K562 (cell line): ENCODE measurements around the gene TNFSF11. TPM values are rescaled to one million over a fixed set of nuclear protein-coding genes. Genes with fewer than 3 reads are reported as not detected.

Experiments
- ATAC-seq: fragments of 200-7000 bp; cut with Tn5 transposase; 3 replicates; pipeline ENCODE4 v1.9.1; 2020; ENCODE audit warnings: moderate library complexity
- BruUV-seq: library from RNA; stranded (reverse); fragments of 400-500 nt; replicated peaks from 2 replicates; lab custom pipeline; 2021; lab: Mats Ljungman, UMichigan
- CTCF ChIA-PET: fragments of 300-600 bp; formaldehyde crosslinking; extraction: SDS; loops from one replicate; lab custom pipeline; 2021; ENCODE audit warnings: low intra/inter-chr PET ratio; lab: Yijun Ruan, JAX
- POLR2A ChIA-PET: fragments of 300-600, 350-650 bp; sonication (Branson Sonifier 250); formaldehyde crosslinking; extraction: SDS; loops from one replicate; lab custom pipeline; 2021; ENCODE audit warnings: antibody characterized with exemption, inconsistent platforms; lab: Yijun Ruan, JAX
- DNase-seq, 4 experiments: peaks; one replicate each; pipeline versions ENCODE4 v3.0.0 to v3.0.0-alpha.2; 2011 to 2018; ENCODE audit warnings: low spot score in 3 of 4, mixed read lengths in 3 of 4; ENCODE audit errors: extremely low read depth in 1 of 4
- FAIRE-seq: peaks from 2 replicates; lab custom pipeline; 2011; peaks lifted over from hg19 to GRCh38; lab: Jason Lieb, UNC
- H2AFZ ChIP-seq: 2 replicates; pipeline ENCODE4 v1.6.0; 2011; ENCODE audit warnings: low read depth, low read length, control low read depth, inconsistent platforms
- H3K27ac ChIP-seq: fragments of 200-600 bp; 3 replicates; pipeline ENCODE4 v1.8.0; 2011; ENCODE audit warnings: low read depth, mild to moderate bottlenecking, control low read depth, inconsistent platforms, low read length, moderate library complexity, mixed read lengths; ENCODE audit errors: extremely low read depth
- H3K27me3 ChIP-seq, 2 experiments: fragments of 300-600 bp in 1 of 2; 2 replicates in 1 of 2; 3 replicates in 1 of 2; pipeline versions ENCODE4 v1.6.0 to v1.8.0; 2011; ENCODE audit warnings: inconsistent platforms in 2 of 2, low read length in 2 of 2, mild to moderate bottlenecking in 1 of 2, mixed read lengths in 1 of 2, moderate library complexity in 1 of 2; ENCODE audit not compliant: control insufficient read depth in 2 of 2, insufficient read depth in 2 of 2
- H3K36me3 ChIP-seq: fragments of 300-600 bp; 3 replicates; pipeline ENCODE4 v1.8.0; 2011; ENCODE audit warnings: mild to moderate bottlenecking, low read length, inconsistent platforms; ENCODE audit not compliant: control insufficient read depth, insufficient read depth
- H3K4me1 ChIP-seq, 2 experiments: fragments of 200-600 bp in 1 of 2; replicated peaks in 1 of 2; 2 replicates in 1 of 2; 3 replicates in 1 of 2; pipeline versions ENCODE4 v1.5.1 to v1.8.0; 2011; ENCODE audit warnings: inconsistent platforms in 2 of 2, low read length in 2 of 2, mild to moderate bottlenecking in 1 of 2, mixed read lengths in 1 of 2, moderate library complexity in 1 of 2; ENCODE audit not compliant: control insufficient read depth in 2 of 2, insufficient read depth in 2 of 2
- H3K4me2 ChIP-seq: 2 replicates; pipeline ENCODE4 v1.6.1; 2011; ENCODE audit warnings: low read length, control low read depth, inconsistent platforms, mixed read lengths; ENCODE audit not compliant: insufficient read depth
- H3K4me3 ChIP-seq: fragments of 200-600 bp; sonication (generic), shearing (Covaris generic); 2 replicates; pipeline ENCODE4 v1.5.1; 2016; ENCODE audit warnings: control low read depth, inconsistent platforms
- H3K79me2 ChIP-seq: fragments of 200-600 bp; 3 replicates; pipeline ENCODE4 v1.8.0; 2011; ENCODE audit warnings: low read length, inconsistent platforms; ENCODE audit not compliant: control insufficient read depth, insufficient read depth
- H3K9ac ChIP-seq, 2 experiments: 2 replicates each; pipeline versions ENCODE4 v1.6.0 to v1.6.1; 2011; ENCODE audit warnings: low read depth in 2 of 2, low read length in 2 of 2, control low read depth in 1 of 2, inconsistent platforms in 1 of 2, mild to moderate bottlenecking in 1 of 2, mixed read lengths in 1 of 2; ENCODE audit not compliant: insufficient read depth in 1 of 2
- H3K9me1 ChIP-seq: one replicate; pipeline ENCODE4 v1.6.0; 2011; ENCODE audit warnings: inconsistent platforms, mild to moderate bottlenecking, low read length, moderate library complexity; ENCODE audit not compliant: control insufficient read depth, insufficient read depth
- H3K9me3 ChIP-seq: replicated peaks from 2 replicates; pipeline ENCODE4 v1.5.1; 2011; ENCODE audit warnings: low read depth, low read length, inconsistent platforms; ENCODE audit not compliant: control insufficient read depth, insufficient read depth
- H4K20me1 ChIP-seq: replicated peaks from 2 replicates; pipeline ENCODE4 v1.6.1; 2011; ENCODE audit warnings: low read length, inconsistent platforms, mixed read lengths; ENCODE audit not compliant: control insufficient read depth, insufficient read depth
- ARNT ChIP-seq, 2 experiments: fragments of 450-650 bp; IDR thresholded peaks; 2 replicates each; pipeline ENCODE4 v1.6.1; 2016; ENCODE audit warnings: mild to moderate bottlenecking in 1 of 2
- CHD1 ChIP-seq: fragments of 200-600 bp; sonication (generic); IDR thresholded peaks from one replicate; pipeline ENCODE4 v1.6.1; 2012; ENCODE audit warnings: mild to moderate bottlenecking, moderate library complexity, low read length, inconsistent platforms
- HMG20A ChIP-seq: fragments of 450-650 bp; formaldehyde crosslinking; conservative IDR thresholded peaks from 2 replicates; pipeline ENCODE4 v1.4.0; 2020; ENCODE audit warnings: mild to moderate bottlenecking, mixed read lengths
- KDM1A ChIP-seq, 2 experiments: fragments of 450-650 bp; IDR thresholded peaks; 2 replicates each; pipeline ENCODE4 v1.6.1; 2016; ENCODE audit warnings: mild to moderate bottlenecking in 2 of 2
- PCBP1 ChIP-seq: fragments of 200-400 bp; formaldehyde crosslinking; IDR thresholded peaks from 2 replicates; pipeline ENCODE4 v1.6.1; 2018; ENCODE audit warnings: mild to moderate bottlenecking, low read depth, low read length; ENCODE audit not compliant: poor library complexity, severe bottlenecking
- RBM34 ChIP-seq: fragments of 200-400 bp; formaldehyde crosslinking; IDR thresholded peaks from 2 replicates; pipeline ENCODE4 v1.6.1; 2018; ENCODE audit warnings: low read length, borderline replicate concordance; ENCODE audit not compliant: insufficient read depth
- SIN3B ChIP-seq: fragments of 450-650 bp; IDR thresholded peaks from 2 replicates; pipeline ENCODE4 v1.6.1; 2017; ENCODE audit warnings: low read depth, mild to moderate bottlenecking, moderate library complexity
- ZNF175 ChIP-seq: fragments of 200-800 bp; sonication (Bioruptor generic); IDR thresholded peaks from 2 replicates; pipeline ENCODE4 v1.6.1; 2016; ENCODE audit warnings: low read depth, mild to moderate bottlenecking, missing genetic modification characterization, missing compliant biosample characterization
- WGBS: fragments of 100-300 bp; shearing (Covaris generic); methylation state at CpG from one replicate; pipeline ENCODE4 v1.1.6; 2016; ENCODE audit warnings: low coverage, mixed read lengths; ENCODE audit not compliant: insufficient coverage; ENCODE audit errors: missing lambda C conversion rate; 5-methylcytosine and 5-hydroxymethylcytosine counted together
- in situ Hi-C: fragments of 300-500 bp; cut with MboI; formaldehyde crosslinking; loops from 4 replicates; pipeline ENCODE4 v1.15.0; 2018; ENCODE audit warnings: inconsistent platforms, mixed read lengths
- intact Hi-C: fragments of 100-400 bp; cut with micrococcal nuclease; formaldehyde crosslinking; loops from 2 replicates; pipeline ENCODE4 v1.14.2; 2022
- polyA plus RNA-seq, 8 experiments: library from polyadenylated mRNA; depleted of rRNA in 4 of 8; stranded (reverse) in 5 of 8; unstranded in 3 of 8; fragments of >200 nt; fragmentation: Nextera tagmentation in 2 of 8; fragmentation: Illumina TruSeq in 1 of 8; extraction: Ambion mirVana in 2 of 8; extraction: Trizol in 1 of 8; gene quantifications; 2 replicates each; pipeline versions ENCODE4 v1.2.1 to v1.2.3, GENCODE V29; 2011 to 2014; ENCODE audit warnings: inconsistent platforms in 1 of 8, missing spikeins in 1 of 8
- total RNA-seq, 7 experiments: library from RNA; depleted of rRNA in 6 of 7; stranded (reverse); fragments of >200 nt in 6 of 7; fragmentation: Illumina TruSeq in 2 of 7; extraction: Trizol in 2 of 7; gene quantifications; 2 replicates each; pipeline versions ENCODE4 v1.2.1 to v1.2.3, GENCODE V29; 2011 to 2021; ENCODE audit warnings: low replicate concordance in 1 of 7
- TF ChIP-seq, protein P1 (sequence below): sonication (generic); formaldehyde crosslinking; IDR thresholded peaks from 2 replicates; pipeline ENCODE4 v1.8.1; 2023; ENCODE audit warnings: mild to moderate bottlenecking, missing genetic modification reagents
- TF ChIP-seq, protein P2 (sequence below), 2 experiments: fragments of 450-650 bp; formaldehyde crosslinking in 1 of 2; IDR thresholded peaks; 2 replicates each; pipeline versions ENCODE4 v1.4.0 to v1.6.1; 2014 to 2020; ENCODE audit warnings: mild to moderate bottlenecking in 2 of 2, borderline replicate concordance in 1 of 2, low read depth in 1 of 2

TNFSF11 gene
- total and polyA plus RNA-seq, 9 of the 15 experiments (the other 6 are each of a cell fraction or from before 2014, with no cell fraction given) = not detected

DNA sequence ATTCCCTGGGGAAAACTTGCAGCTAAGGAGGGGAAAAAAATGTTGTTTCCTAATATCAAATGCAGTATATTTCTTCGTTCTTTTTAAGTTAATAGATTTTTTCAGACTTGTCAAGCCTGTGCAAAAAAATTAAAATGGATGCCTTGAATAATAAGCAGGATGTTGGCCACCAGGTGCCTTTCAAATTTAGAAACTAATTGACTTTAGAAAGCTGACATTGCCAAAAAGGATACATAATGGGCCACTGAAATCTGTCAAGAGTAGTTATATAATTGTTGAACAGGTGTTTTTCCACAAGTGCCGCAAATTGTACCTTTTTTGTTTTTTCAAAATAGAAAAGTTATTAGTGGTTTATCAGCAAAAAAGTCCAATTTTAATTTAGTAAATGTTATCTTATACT, 33.6 kb downstream of the TNFSF11 start:
- no peak for ATAC-seq
- no peak for TF ChIP-seq RBM34
- no peak for TF ChIP-seq ARNT (IDR thresholded peaks at IDR 0.05)
- TF ChIP-seq SIN3B = no peak
- no peak for TF ChIP-seq CHD1
- no peak for TF ChIP-seq HMG20A (CRISPR knock-in tag)
- TF ChIP-seq, protein P1, sequence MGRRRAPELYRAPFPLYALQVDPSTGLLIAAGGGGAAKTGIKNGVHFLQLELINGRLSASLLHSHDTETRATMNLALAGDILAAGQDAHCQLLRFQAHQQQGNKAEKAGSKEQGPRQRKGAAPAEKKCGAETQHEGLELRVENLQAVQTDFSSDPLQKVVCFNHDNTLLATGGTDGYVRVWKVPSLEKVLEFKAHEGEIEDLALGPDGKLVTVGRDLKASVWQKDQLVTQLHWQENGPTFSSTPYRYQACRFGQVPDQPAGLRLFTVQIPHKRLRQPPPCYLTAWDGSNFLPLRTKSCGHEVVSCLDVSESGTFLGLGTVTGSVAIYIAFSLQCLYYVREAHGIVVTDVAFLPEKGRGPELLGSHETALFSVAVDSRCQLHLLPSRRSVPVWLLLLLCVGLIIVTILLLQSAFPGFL = no peak
- TF ChIP-seq KDM1A (IDR thresholded peaks at IDR 0.05) = no peak
- no peak for TF ChIP-seq PCBP1
- TF ChIP-seq, protein P2, sequence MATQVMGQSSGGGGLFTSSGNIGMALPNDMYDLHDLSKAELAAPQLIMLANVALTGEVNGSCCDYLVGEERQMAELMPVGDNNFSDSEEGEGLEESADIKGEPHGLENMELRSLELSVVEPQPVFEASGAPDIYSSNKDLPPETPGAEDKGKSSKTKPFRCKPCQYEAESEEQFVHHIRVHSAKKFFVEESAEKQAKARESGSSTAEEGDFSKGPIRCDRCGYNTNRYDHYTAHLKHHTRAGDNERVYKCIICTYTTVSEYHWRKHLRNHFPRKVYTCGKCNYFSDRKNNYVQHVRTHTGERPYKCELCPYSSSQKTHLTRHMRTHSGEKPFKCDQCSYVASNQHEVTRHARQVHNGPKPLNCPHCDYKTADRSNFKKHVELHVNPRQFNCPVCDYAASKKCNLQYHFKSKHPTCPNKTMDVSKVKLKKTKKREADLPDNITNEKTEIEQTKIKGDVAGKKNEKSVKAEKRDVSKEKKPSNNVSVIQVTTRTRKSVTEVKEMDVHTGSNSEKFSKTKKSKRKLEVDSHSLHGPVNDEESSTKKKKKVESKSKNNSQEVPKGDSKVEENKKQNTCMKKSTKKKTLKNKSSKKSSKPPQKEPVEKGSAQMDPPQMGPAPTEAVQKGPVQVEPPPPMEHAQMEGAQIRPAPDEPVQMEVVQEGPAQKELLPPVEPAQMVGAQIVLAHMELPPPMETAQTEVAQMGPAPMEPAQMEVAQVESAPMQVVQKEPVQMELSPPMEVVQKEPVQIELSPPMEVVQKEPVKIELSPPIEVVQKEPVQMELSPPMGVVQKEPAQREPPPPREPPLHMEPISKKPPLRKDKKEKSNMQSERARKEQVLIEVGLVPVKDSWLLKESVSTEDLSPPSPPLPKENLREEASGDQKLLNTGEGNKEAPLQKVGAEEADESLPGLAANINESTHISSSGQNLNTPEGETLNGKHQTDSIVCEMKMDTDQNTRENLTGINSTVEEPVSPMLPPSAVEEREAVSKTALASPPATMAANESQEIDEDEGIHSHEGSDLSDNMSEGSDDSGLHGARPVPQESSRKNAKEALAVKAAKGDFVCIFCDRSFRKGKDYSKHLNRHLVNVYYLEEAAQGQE (IDR thresholded peaks at IDR 0.05; ENCODE audit: borderline replicate concordance) = no peak
- TF ChIP-seq, protein P2 (CRISPR knock-in tag; IDR thresholded peaks at IDR 0.05; ENCODE audit: low read depth) = no peak
- TF ChIP-seq ZNF175 (CRISPR knock-in tag) = no peak
- TF ChIP-seq, all 486 proteins: peak for 0
- DNase-seq = no peak
- in situ Hi-C loops = no loop called here
- 17% methylated on average over 2 of the region's 2 CpGs for WGBS
- Histone ChIP-seq H2AFZ (no peak overlapping the region), H3K9ac (no peak overlapping the region), H3K9me1 (no peaks in the 10 kb centered on the region), H3K9me3 (no peaks in the 10 kb centered on the region), H3K36me3 (no peaks in the 10 kb centered on the region), H3K4me2 (no peak overlapping the region), H3K4me1 (no peaks in the 10 kb centered on the region), H3K79me2 (no peaks in the 10 kb centered on the region), H4K20me1 (no peaks in the 10 kb centered on the region), H3K4me3 (no peak overlapping the region), H3K27ac (no peak overlapping the region), H3K27me3 (no peaks in the 10 kb centered on the region)
- ChIA-PET CTCF (no interaction called here), POLR2A (no interaction called here)
- no peak for FAIRE-seq
- BruUV-seq = no TSS peak
- intact Hi-C loops = no loop called here
